Heart left ventricle (tissue), 16 donors: ENCODE measurements around the gene CRLF2. TPM values are rescaled to one million over a fixed set of nuclear protein-coding genes. Genes with fewer than 3 reads are reported as not detected.

Experiments used
- ATAC-seq, 4 donors: fragments of 200-7000 bp; cut with Tn5 transposase; one replicate each; pipeline ENCODE4 v1.9.1; 2020 to 2022; ENCODE audit warnings: moderate library complexity in 4 of 4, mild to moderate bottlenecking in 3 of 4, moderate number of reproducible peaks in 1 of 4
- DNase-seq, 5 donors: peaks; one replicate each; pipeline ENCODE4 v3.0.0-alpha.2; 2020
- H3K27ac ChIP-seq, 12 donors: fragments of 200-600 bp; sonication (generic) in 4 of 12; one replicate each; pipeline versions ENCODE4 v1.5.0 to v1.8.0; 2016 to 2022; ENCODE audit warnings: mild to moderate bottlenecking in 2 of 12
- H3K27me3 ChIP-seq, 9 donors: fragments of 200-600 bp; sonication (generic) in 2 of 9; one replicate each; pipeline versions ENCODE4 v1.5.1 to v1.8.0; 2016 to 2022; ENCODE audit warnings: mild to moderate bottlenecking in 3 of 9
- H3K36me3 ChIP-seq, 9 donors: fragments of 200-600 bp; sonication (generic) in 2 of 9; one replicate each; pipeline versions ENCODE4 v1.5.0 to v1.8.0; 2018 to 2022; ENCODE audit warnings: mild to moderate bottlenecking in 2 of 9
- H3K4me1 ChIP-seq, 12 donors: fragments of 200-600 bp; sonication (generic) in 4 of 12; one replicate each; pipeline versions ENCODE4 v1.5.0 to v1.8.0; 2016 to 2022; ENCODE audit warnings: mild to moderate bottlenecking in 3 of 12
- H3K4me3 ChIP-seq, 12 donors: fragments of 200-600 bp; sonication (generic) in 4 of 12; one replicate each; pipeline versions ENCODE4 v1.5.0 to v1.8.0; 2017 to 2022; ENCODE audit warnings: mild to moderate bottlenecking in 9 of 12, moderate library complexity in 4 of 12
- H3K9me3 ChIP-seq, 12 donors: fragments of 200-600 bp; sonication (generic) in 4 of 12; one replicate each; pipeline versions ENCODE4 v1.5.0 to v1.8.0; 2016 to 2022; ENCODE audit warnings: mild to moderate bottlenecking in 1 of 12
- CTCF ChIP-seq, 12 donors: fragments of 200-600 bp; sonication (generic) in 4 of 12; IDR thresholded peaks; one replicate each; pipeline versions ENCODE4 v1.5.0 to v1.8.0; 2018 to 2022; ENCODE audit warnings: antibody characterized with exemption in 12 of 12, mild to moderate bottlenecking in 5 of 12
- POLR2A ChIP-seq, 2 donors: fragments of 450-650 bp; IDR thresholded peaks; one replicate each; pipeline ENCODE4 v1.6.1; 2017; ENCODE audit warnings: antibody characterized with exemption in 2 of 2, mild to moderate bottlenecking in 2 of 2, moderate library complexity in 2 of 2
- WGBS, 4 donors: extraction: QIAGEN DNeasy Blood & Tissue Kit in 2 of 4; methylation state at CpG; one replicate each; pipeline versions ENCODE4 v1.1.5 to v1.1.7; 2013 to 2018; 5-methylcytosine and 5-hydroxymethylcytosine counted together
- intact Hi-C, 10 donors: fragments of 100-400 bp; cut with DNase I; formaldehyde crosslinking; loops; one replicate each; pipeline versions ENCODE4 v1.11.1 to v1.14.2; 2022
- polyA plus RNA-seq, 2 donors: library from polyadenylated mRNA; stranded (reverse); fragments of 200-250 nt; gene quantifications; one replicate each; pipeline ENCODE4 v1.2.3, GENCODE V29; 2013
- total RNA-seq, 9 donors: library from RNA; depleted of rRNA in 2 of 9; stranded (reverse); fragments of >200 nt in 2 of 9; fragmentation: NEBNext Ultra II Directional in 3 of 9; extraction: Animal tissue kit (Norgen Biotek cat#: 25700) in 3 of 9; gene quantifications; one replicate each; pipeline versions ENCODE4 v1.1.0 to v1.2.4, GENCODE V29; 2016 to 2023
- donor health status: ischemic (EF 13 %, LVEDD 7.1; RV severe dilation, severe dysfunction).
- donor health status: healthy with polysubstance abuse.
- donor health status: DM: no; HTN: yes; CAD: no.
- donor health status: DM: no; HTN: no; CAD: no.
- donor health status: ischemic (EF 25% LVEDD 6.9; RV normal size, moderate dysfunction).
- donor health status: ischemic (EF 25% LVEDD 5.7; RV mildly dilated, moderate dysfunction).
- donor health status: healthy.
- donor health status: DM: yes; HTN: yes; CAD: no.
- donor health status: ischemic (EF 35%, LVEDD 5.7; RV mildly dilated, moderate dysfunction).
- donor health status: nonischemic (EF 11% LVEDD 7.7; RV severe dilation, severe dysfunction).
- donor health status: DM: yes; HTN: yes; CAD: no.
- donor health status: PGD.
- donor health status: ischemic (EF 29% LVEDD 5.4; RV normal size, mild dysfunction).
- donor health status: nonischemic (EF 23%, LVEDD 6.1; RV moderate dilation, normal function).

The CRLF2 gene
- total and polyA plus RNA-seq, 11 donors: 0.19 to 0.20 TPM; not detected in 9

DNA sequence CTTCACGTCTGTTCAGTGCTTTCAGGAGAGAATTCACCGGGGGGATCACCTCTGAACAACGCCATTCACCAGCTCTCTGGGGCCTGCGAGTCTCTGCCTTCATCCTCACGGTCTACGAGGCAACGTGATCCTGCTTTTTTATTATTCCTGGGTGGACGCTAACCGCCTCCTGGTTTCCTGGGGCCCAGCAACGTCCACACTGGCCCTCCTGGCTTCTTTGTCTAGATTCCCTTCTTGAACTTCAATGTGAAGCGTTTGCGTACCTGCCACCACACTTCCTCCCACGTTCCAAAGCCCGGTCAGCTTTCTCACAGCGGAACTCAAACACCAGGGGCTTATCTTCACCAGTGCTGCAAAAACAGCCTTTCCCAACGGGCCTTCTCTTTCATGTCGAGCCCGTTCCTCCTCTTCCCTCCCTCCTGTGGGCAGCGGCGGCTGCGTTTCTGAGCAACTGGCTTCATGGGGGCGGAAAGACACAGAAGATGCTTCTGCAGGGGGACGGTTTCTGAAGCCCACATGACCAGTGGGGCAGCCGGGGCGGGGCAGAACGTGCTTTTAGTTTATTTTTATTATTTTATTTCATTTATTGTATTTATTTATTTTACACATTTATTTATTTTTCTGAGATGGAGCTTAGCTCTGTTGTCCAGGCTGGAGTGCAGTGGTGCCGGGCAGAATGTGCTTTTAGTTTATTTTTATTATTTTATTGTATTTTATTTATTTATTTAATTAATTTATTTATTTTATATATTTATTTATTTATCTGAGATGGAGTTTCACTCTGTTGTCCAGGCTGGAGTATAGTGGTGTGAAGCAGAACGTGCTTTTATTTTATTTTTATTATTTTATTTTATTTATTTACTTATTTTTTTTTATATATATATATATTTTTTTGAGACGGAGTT, 64.6 kb downstream of the CRLF2 start:
- intact Hi-C loops: no loop called here
- Histone ChIP-seq H3K27me3 (peaks cover 0 to 26% (median 2%) of the 10 kb centered on the region in 9 donors), H3K4me1 (no peaks in the 10 kb centered on the region), H3K9me3 (no peaks in the 10 kb centered on the region), H3K4me3 (no peak overlapping the region), H3K36me3 (no peaks in the 10 kb centered on the region), H3K27ac (no peak overlapping the region)
- 49 to 59% (median 57%) methylated on average over 29 of the region's 29 CpGs for WGBS, 4 donors
- ATAC-seq (no peak), DNase-seq (peak in 1 of 5 donors; percentile 58)
- TF ChIP-seq CTCF (IDR thresholded peaks at IDR 0.05) (no peak), POLR2A (IDR thresholded peaks at IDR 0.05) (no peak)

DNA sequence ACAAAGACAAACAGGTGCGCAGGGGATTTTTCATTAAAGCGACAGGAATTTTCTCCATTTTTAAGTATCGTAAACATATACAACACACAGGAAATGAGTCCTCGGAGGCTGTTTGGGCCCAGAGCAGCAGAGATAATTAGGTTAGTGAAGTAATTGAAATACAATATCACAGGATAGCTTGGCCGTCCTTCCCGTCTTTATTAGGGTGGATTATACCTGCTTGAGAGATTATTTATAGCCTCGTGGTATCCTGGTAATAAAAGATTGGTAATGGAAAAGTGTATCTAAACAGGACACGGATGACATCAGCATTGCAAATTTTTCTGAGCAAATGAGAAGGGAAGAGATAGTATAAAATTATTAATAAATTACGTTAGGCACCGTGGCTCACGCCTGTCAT, 68.2 kb downstream of the CRLF2 start:
- no peak overlapping the region for H3K27ac ChIP-seq
- no peak for ATAC-seq

More for the DNA sequence above, 68.2 kb downstream of the CRLF2 start:
- Histone ChIP-seq H3K36me3 (no peaks in the 10 kb centered on the region), H3K9me3 (no peaks in the 10 kb centered on the region), H3K27me3 (peaks cover 0 to 16% (median 3%) of the 10 kb centered on the region in 9 donors), H3K4me1 (no peaks in the 10 kb centered on the region), H3K4me3 (no peak overlapping the region)
- intact Hi-C loops: no loop called here
- WGBS, 4 donors: 58 to 71% (median 65%) methylated on average over 11 of the region's 11 CpGs
- no peak for DNase-seq
- TF ChIP-seq POLR2A (IDR thresholded peaks at IDR 0.05): no peak

Other genes with a start within 250 kb of the CRLF2 start
- 10 to 100 TPM in 2 of 9 donors, 1 to 10 TPM in 5, under 1 TPM in 2; 0.49 to 17.1 (median 1.8) TPM for gene CSF2RA, start 56.2 kb upstream of the CRLF2 start, total RNA-seq
- gene CSF2RA, start 56.2 kb upstream of the CRLF2 start, polyA plus RNA-seq: 1 to 10 TPM; 1.0 to 1.4 TPM
- gene IL3RA, start 124.1 kb upstream of the CRLF2 start, total RNA-seq: 10 to 100 TPM in 1 of 9 donors, 1 to 10 TPM in 8; 3.2 to 20.4 (median 4.4) TPM
- gene IL3RA, start 124.1 kb upstream of the CRLF2 start, polyA plus RNA-seq: 10 to 100 TPM in 1 of 2 donors, 1 to 10 TPM in 1; 9.1 to 11.0 TPM
- 100 to 1,000 TPM; 109 to 197 (median 129) TPM for gene SLC25A6, start 179.5 kb upstream of the CRLF2 start, total RNA-seq
- 100 to 1,000 TPM in 1 of 2 donors, 10 to 100 TPM in 1; 78.2 to 232 TPM for gene SLC25A6, start 179.5 kb upstream of the CRLF2 start, polyA plus RNA-seq
- 10 to 100 TPM; 25.3 to 44.6 (median 29.1) TPM for gene ASMTL, start 240.3 kb upstream of the CRLF2 start, total RNA-seq
- 10 to 100 TPM; 20.2 to 42.3 TPM for gene ASMTL, start 240.3 kb upstream of the CRLF2 start, polyA plus RNA-seq